Neural cell (in vitro differentiated cells): Measurements from ENCODE around the gene C1orf74.

Experiments used
- EP300 ChIP-seq: fragments of 450-650 bp; conservative IDR thresholded peaks from 2 replicates; pipeline ENCODE4 v1.6.1; 2014; ENCODE audit warnings: antibody characterized with exemption, mild to moderate bottlenecking, moderate library complexity; ENCODE audit not compliant: poor library complexity, severe bottlenecking
- EZH2 ChIP-seq: fragments of 200-600, 300-800 bp; shearing (Covaris generic), sonication (generic); IDR thresholded peaks from 2 replicates; pipeline ENCODE4 v1.6.1; 2014; ENCODE audit warnings: antibody characterized with exemption, low read length, borderline replicate concordance, mild to moderate bottlenecking; ENCODE audit not compliant: insufficient read depth, poor library complexity, severe bottlenecking
- MXI1 ChIP-seq: fragments of 450-650 bp; conservative IDR thresholded peaks from 2 replicates; pipeline ENCODE4 v1.6.1; 2014; ENCODE audit warnings: antibody characterized with exemption, mild to moderate bottlenecking; ENCODE audit not compliant: poor library complexity, severe bottlenecking
- POLR2AphosphoS5 ChIP-seq: IDR thresholded peaks from 2 replicates; pipeline ENCODE4 v1.6.1; 2012
- SMC3 ChIP-seq: fragments of 450-650 bp; conservative IDR thresholded peaks from 2 replicates; pipeline ENCODE4 v1.6.1; 2014; ENCODE audit warnings: antibody characterized with exemption, mild to moderate bottlenecking, moderate library complexity; ENCODE audit not compliant: poor library complexity
- TAF1 ChIP-seq: IDR thresholded peaks from 2 replicates; pipeline ENCODE4 v1.6.1; 2012; ENCODE audit warnings: low read depth
- TF ChIP-seq, protein P1 (sequence below): fragments of 450-650 bp; IDR thresholded peaks from 2 replicates; pipeline ENCODE4 v1.5.1; 2014; ENCODE audit warnings: antibody characterized with exemption, mild to moderate bottlenecking, moderate library complexity; ENCODE audit not compliant: poor library complexity, severe bottlenecking

GRCh38 chr1:209780268-209780667 lies 4.1 kb downstream of the C1orf74 start:
- TF ChIP-seq, protein P1, sequence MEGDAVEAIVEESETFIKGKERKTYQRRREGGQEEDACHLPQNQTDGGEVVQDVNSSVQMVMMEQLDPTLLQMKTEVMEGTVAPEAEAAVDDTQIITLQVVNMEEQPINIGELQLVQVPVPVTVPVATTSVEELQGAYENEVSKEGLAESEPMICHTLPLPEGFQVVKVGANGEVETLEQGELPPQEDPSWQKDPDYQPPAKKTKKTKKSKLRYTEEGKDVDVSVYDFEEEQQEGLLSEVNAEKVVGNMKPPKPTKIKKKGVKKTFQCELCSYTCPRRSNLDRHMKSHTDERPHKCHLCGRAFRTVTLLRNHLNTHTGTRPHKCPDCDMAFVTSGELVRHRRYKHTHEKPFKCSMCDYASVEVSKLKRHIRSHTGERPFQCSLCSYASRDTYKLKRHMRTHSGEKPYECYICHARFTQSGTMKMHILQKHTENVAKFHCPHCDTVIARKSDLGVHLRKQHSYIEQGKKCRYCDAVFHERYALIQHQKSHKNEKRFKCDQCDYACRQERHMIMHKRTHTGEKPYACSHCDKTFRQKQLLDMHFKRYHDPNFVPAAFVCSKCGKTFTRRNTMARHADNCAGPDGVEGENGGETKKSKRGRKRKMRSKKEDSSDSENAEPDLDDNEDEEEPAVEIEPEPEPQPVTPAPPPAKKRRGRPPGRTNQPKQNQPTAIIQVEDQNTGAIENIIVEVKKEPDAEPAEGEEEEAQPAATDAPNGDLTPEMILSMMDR = no peak
- TF ChIP-seq POLR2AphosphoS5 (no peak), SMC3 (no peak), EP300 (no peak), EZH2 (no peak), TAF1 (no peak), MXI1 (no peak)
